ENCODE data around the gene ANKMY2. TPM values are rescaled to one million over a fixed set of nuclear protein-coding genes. Genes with fewer than 3 reads are reported as not detected.

The ANKMY2 gene
- polyA plus RNA-seq, 4 donors: 27.5 to 36.7 (median 33.8) TPM

- no peak for DNase-seq (ENCODE audit: low read depth in 4 of 4, low spot score in 2 of 4)
These were observed 59.3 kb downstream of the ANKMY2 start for GRCh38 chr7:16586081-16586874.

- DNase-seq (ENCODE audit: low read depth in 4 of 4, low spot score in 2 of 4): no peak
These were observed 60.0 kb downstream of the ANKMY2 start for GRCh38 chr7:16585540-16585939.

- DNase-seq (ENCODE audit: low read depth in 4 of 4, low spot score in 2 of 4): no peak
These were observed 61.7 kb downstream of the ANKMY2 start for GRCh38 chr7:16583834-16584233.

- no peak for DNase-seq (ENCODE audit: low read depth in 4 of 4, low spot score in 2 of 4)
These were observed 64.3 kb downstream of the ANKMY2 start for GRCh38 chr7:16581286-16581685.

GRCh38 chr7:16579216-16579615 is 66.3 kb downstream of the ANKMY2 start:
- no peak for DNase-seq (ENCODE audit: low read depth in 4 of 4, low spot score in 2 of 4)

- DNase-seq (ENCODE audit: low read depth in 4 of 4, low spot score in 2 of 4): no peak
These were observed 73.6 kb downstream of the ANKMY2 start for GRCh38 chr7:16571941-16572340.

GRCh38 chr7:16564909-16565426 is 80.6 kb downstream of the ANKMY2 start:
- DNase-seq (ENCODE audit: low read depth in 4 of 4, low spot score in 2 of 4): peak in 2 of 4 donors; percentile 44 to 49

- no peak for DNase-seq (ENCODE audit: low read depth in 4 of 4, low spot score in 2 of 4)
These were observed 81.6 kb downstream of the ANKMY2 start for GRCh38 chr7:16564023-16564380.

GRCh38 chr7:16563281-16564022 is 82.1 kb downstream of the ANKMY2 start:
- DNase-seq (ENCODE audit: low read depth in 4 of 4, low spot score in 2 of 4): no peak

- DNase-seq (ENCODE audit: low read depth in 4 of 4, low spot score in 2 of 4): no peak
These were observed 82.9 kb downstream of the ANKMY2 start for GRCh38 chr7:16562456-16563220.

GRCh38 chr7:16561943-16562342 is 83.6 kb downstream of the ANKMY2 start:
- DNase-seq (ENCODE audit: low read depth in 4 of 4, low spot score in 2 of 4): no peak

- DNase-seq (ENCODE audit: low read depth in 4 of 4, low spot score in 2 of 4): no peak
These were observed 85.9 kb downstream of the ANKMY2 start for GRCh38 chr7:16559497-16560179.

GRCh38 chr7:16558761-16559302 is 86.7 kb downstream of the ANKMY2 start:
- DNase-seq (ENCODE audit: low read depth in 4 of 4, low spot score in 2 of 4): no peak

GRCh38 chr7:16556359-16556758 is 89.2 kb downstream of the ANKMY2 start:
- no peak for DNase-seq (ENCODE audit: low read depth in 4 of 4, low spot score in 2 of 4)

- no peak for DNase-seq (ENCODE audit: low read depth in 4 of 4, low spot score in 2 of 4)
These were observed 90.9 kb downstream of the ANKMY2 start for GRCh38 chr7:16554518-16555236.

- DNase-seq (ENCODE audit: low read depth in 4 of 4, low spot score in 2 of 4): no peak
These were observed 94.9 kb downstream of the ANKMY2 start for GRCh38 chr7:16550671-16551070.

Data from left renal cortex interstitium (tissue), 4 donors.